SKM-1 treated with dmso at 0.1 percent for 144 hours (cell line): ENCODE results near the gene CHD5.

Experiments used
- DNase-seq: peaks from one replicate; lab custom pipeline; 2025; ENCODE audit not compliant: unreplicated experiment; lab: John Stamatoyannopoulos, UW

The CHD5 gene

GRCh38 chr1:6134206-6134605, 45.9 kb downstream of the CHD5 start:
- DNase-seq, result no peak

DNA sequence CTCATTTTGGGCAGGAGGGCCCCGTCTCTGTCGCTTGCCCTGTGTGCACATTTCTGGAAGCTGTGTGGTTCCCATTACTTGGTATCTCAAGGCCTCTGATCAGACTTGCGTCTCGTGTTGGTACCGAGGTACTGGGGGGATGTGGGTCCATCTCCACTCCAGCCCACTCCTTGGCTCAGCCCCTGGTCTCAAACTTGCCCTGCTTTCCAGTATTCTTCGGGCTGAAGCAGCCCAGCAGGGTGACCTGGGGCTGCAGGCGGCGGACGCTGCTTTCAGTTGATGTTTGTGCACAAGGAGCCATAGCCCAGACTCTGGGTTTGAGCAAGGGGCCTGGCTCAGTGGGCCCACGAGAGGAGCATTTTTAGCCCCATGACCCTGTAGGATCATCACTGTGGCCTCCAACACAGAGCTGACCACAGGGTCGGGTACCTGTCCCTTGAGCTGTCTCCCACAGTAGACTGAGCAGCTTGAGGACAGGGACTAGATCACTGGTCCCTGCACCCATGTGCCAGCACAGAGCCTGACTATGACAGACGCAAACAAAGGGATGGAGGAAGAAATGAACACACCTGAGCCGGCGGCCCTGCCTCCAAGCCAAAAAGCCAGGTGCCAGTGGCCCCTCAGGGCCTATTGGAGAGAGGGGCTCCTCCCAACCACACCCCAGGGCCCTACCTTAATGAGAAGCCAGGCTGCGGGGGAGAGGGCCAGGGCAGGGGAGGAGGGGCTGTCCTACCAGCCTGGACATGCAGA, 46.8 kb downstream of the CHD5 start:
- no peak for DNase-seq

DNA sequence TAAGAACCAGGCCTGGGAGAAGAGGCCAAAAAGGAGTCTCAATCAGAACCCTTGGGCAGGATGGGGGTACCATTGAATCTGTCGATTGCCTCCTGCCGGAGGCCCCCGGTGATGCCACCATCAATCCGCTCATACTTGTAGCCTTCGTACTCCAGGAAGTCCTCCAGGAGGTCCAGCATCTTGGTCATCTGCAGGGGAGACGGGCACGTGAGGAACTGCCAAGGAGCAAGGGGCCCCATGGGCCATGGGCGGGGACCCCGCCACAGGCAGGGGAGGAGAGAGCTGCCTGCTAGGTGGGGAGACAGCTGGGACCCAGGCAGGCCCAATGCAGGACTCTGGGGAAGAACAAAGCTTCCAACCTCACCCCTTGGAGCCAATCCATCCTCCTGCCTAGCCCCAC, 48.6 kb downstream of the CHD5 start:
- DNase-seq, result no peak

GRCh38 chr1:6130596-6130995, 49.5 kb downstream of the CHD5 start:
- no peak for DNase-seq

DNA sequence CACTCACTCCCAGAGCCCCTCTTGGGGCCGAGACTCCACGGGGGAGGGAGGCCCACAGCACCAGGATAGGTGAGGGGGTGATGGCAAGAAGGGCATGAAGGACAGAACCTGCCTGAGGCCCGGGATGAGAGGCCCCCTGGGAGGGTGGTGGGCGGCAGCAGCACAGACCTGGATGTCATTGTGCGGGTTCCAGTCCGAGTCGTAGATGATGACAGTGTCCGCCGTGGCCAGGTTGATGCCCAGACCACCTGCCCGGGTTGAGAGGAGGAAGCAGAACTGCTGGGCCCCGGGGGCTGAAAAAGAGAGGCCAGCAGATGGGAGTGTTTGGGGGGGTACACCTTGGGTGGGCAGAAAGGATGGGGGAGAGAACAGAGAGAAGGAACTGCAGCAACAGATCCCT, 50.1 kb downstream of the CHD5 start:
- DNase-seq, result no peak

DNA sequence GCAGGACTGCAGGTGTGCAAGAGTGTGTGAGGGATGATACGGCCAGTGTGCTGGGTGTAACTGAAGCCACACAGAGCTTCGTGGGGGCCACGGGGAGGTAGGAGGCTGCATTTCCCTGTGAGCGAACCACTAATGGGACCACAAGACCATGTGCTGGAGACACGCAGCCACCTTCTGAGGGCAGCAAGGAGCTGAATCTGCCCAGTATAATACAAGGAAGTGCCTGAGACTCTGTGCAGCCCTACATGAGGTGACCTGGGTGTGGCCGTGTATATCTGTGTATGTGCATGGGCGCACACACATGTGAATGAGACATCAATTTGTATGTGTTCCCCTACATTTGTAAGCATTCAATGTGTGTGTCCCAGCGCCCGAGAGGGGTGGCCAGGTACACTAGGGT, 50.8 kb downstream of the CHD5 start:
- no peak for DNase-seq

DNA sequence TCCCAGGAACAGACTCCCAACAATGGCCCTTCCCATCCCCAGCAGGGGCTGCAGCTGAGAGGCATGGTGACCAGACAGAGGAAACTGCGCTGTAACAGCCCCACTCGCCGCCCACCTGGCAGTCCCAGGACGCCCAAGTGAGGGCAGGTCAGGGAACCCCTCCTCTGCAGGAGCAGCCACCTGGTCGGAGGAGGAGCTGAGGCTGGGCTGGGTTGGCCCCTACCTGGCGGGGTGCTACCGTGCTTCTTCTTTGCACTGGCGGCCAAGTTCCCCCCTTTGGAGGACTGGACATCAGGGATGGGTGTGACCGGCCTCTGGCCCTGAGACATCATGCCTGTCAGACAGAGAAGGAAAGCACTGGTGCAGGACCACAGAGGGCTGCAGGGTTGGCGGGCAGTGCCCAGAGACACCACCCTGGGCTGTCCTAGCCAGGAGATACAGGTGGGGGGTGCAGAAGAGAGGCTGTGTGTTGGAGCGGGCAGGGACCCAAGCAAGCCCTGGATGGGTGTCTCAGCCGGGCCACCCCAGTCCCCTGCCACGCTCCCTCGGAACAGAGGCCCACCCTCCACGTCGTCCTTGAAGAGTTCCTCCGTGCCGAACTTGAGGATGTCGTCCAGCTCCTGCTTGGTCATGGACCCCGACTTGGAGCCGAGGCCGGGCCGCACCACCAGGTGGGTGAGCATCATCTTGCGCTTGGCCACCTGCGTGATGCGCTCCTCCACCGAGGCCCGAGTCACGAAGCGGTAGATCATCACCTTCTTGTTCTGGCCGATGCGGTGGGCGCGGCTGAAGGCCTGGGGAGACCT, 51.6 kb downstream of the CHD5 start:
- DNase-seq, result no peak

DNA sequence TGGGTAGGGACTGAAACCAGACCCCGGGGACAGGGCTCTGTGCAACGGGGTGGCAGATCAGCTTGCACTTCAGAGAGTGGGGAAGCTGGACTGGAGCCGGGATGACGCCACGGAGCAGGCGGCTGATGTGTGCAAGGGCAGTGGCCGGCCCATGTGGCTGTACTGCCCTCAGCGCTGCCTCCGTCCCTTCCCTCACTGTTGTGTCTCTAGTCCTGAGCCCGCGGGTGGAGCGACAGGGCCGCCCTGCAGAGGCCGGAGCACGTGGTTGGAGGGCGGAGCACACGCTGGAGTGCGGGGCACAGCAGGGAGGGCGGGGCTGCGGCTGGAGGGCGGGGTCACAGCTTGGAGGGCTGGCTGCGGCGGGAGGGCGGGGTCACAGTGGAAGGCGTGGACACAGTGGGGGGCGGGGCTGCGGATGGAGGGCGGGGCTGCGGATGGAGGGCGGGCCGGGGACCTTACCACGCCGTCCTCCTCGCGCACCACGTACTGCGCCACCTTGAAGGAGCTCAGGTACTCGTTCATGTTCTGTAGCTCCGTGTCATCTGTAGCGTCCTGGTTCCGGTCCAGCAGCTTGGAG, 52.4 kb downstream of the CHD5 start:
- DNase-seq, result no peak

GRCh38 chr1:6126521-6127067, 53.5 kb downstream of the CHD5 start:
- DNase-seq, result no peak

GRCh38 chr1:6126028-6126427, 54.1 kb downstream of the CHD5 start:
- DNase-seq, result no peak

GRCh38 chr1:6125366-6125765, 54.8 kb downstream of the CHD5 start:
- DNase-seq, result no peak

DNA sequence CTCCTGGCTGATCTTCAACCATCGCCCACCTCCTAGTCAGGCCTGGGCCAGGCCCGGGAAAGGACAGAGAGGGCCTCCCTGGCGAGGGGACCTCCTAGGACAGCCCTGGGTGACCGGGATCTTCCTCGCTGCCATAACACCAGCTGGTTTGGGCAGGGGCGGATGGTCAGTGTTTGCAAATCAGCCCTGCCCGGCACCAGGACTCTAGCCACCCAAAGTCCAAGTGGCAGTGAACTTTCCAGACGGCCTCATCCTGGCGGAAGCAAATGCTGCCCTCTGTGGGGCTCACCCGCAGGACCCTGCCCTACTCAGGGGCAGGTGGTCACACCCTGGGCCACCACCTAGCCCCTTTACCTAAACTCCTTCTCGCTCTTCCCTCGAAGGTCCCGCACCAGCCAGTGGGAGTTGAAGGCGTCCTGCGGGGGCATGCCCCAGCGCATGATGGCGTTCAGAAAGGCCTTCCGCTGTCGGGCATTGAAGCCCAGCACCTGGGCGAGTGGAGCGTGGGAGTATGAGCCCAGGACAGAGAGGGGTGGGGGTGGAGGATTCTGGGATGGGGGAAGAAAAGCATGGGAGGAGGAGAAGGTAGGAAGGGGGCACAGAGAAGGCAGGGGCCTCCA, 55.3 kb downstream of the CHD5 start:
- no peak for DNase-seq

DNA sequence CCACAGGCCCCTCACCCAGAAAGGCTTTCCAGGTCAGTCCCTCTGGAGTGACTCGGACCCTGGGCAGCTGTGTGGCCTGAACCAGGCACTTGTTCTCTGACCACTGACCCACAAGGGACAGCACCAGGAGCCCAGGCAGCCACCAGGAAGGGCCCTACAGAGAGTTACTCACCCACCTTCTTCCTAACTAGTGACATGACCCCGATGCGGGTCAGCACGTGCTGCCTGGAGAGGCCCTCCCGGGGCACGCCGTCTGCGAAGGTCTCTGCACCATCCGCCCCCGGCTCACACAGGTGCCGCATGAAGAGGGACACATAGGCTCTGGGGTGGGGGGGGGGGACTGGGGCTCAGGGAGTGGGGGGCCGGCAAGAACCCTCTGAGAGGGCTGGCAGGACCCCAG, 55.8 kb downstream of the CHD5 start:
- no peak for DNase-seq

DNA sequence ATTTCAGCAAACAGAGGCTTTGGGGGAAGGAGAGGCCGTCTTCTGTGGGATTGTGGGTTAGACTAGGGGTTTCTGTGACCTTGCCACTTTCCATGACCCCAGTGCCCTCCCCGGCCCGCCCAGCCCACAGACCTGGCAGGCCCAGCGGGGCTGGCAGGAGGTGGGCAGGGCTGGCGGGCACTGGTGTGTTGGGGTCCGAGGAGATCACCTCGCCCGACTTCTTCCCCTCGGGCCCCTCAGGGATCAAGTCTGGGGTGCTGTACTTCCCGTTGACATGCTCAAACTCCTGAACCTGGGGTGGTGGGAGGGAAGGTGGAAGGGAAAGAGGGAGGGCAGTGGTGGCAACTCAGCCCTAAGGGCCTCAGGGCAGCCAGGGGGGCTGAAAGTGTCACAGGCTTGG, 56.3 kb downstream of the CHD5 start:
- no peak for DNase-seq

DNA sequence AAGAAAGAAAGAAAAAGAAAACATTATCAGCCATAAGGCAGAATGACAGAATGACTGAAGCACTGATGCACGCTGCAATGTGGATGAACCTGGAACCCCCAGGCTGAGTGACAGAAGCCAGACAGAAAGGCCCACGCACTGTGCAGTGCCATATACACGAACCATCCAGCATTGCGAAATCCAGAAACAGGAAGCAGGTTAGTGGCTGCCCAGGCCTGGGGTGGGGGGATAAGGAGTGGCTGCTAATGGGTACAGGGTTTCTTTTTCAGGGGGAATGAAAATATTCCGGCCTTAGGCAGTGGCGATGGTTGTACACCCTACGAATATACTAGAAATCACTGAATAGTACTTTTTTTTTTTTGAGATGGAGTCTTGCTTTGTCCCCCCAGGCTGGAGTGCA, 57.0 kb downstream of the CHD5 start:
- DNase-seq, result no peak

DNA sequence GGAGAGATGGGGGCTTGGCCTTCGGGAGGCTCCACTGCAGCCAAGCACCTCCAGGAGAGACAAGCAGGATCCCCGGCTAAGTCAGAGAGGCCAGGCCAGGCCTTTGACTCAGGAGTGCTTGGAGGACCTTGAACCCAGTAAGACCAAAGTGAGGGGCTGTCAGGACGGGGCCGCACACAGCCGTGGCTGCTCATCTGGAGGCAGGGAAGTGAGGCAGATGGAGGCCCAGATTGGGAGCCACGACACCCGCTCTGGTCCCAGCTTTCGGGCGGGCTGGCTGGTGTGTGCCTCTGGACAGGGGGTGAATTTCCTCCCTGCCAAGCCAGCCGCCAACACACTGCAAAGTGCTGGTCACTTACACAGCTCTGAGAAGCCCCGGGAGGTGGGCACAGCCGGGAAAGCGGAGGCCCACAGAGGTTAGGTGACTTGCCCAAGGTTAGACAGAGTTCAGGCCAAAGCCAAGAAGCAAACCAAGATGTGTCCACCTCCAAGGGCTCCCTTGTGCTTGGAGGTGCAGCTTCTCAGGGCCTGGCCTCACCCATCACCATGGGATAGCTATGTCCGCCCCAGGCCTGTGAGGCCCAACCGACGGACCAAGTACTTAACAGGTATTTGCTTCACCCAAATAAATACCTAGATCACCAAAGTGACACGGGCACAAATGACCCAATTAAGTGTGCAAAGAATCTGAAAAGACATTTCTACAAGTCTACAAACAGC, 58.3 kb downstream of the CHD5 start:
- DNase-seq, result no peak

DNA sequence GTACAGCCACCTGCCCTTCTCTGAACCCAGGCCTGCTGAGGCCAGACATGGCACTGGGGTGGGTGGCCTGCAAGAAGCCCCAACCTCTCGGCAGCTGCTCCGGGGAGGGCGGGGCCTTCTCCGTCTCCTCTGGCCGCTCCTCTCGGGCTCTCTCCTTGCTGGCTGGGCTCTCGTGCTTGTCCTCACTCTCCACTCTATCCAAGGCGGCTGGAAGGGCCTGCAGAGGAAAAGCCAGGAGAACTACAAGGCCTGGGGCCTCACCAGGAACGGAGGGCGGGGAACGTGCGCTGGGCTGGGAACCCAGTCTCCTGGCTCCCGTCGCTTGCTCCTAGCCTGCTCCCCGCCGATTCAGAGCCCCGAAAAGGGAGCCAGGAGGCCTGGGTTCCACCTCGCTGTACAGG, 59.1 kb downstream of the CHD5 start:
- DNase-seq, result no peak

GRCh38 chr1:6118415-6118814, 61.7 kb downstream of the CHD5 start:
- DNase-seq, result no peak

DNA sequence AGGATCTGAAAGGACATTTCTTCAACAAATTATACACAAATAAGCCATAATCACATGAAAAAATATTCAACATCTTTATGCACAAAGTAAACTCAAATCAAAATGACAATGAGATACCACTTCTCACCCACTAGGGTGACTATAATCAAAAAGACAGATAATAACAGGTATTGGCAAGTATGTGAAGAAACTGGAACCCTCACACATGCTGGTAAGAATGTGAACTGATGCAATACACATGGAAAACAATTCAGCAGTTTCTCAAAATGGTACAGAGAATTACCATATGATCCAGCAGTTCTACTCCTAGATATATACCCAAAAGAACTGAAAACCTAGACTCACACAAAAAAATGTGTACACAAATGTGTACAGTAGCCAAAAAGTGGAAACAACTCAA, 62.5 kb downstream of the CHD5 start:
- no peak for DNase-seq

GRCh38 chr1:6117064-6117463, 63.1 kb downstream of the CHD5 start:
- DNase-seq, result no peak

GRCh38 chr1:6116137-6116536, 64.0 kb downstream of the CHD5 start:
- DNase-seq, result no peak
